GM23338 (cell line): ENCODE data around the gene PYGO1. TPM values are rescaled to one million over a fixed set of nuclear protein-coding genes. Genes with fewer than 3 reads are reported as not detected.
"Not testable (repeated sequence)": the region's sequence is repeated elsewhere in the genome, so short reads cannot be mapped to it uniquely, and the experiment has no call there.

Experiments
- ATAC-seq: fragments of 200-7000 bp; cut with Tn5 transposase; 3 replicates; pipeline ENCODE4 v1.9.1; 2020
- DNase-seq: peaks from one replicate; pipeline ENCODE4 v3.0.0-alpha.2; 2015; ENCODE audit warnings: low spot score
- H2AFZ ChIP-seq: fragments of 200-600 bp; sonication (generic); 2 replicates; pipeline ENCODE4 v1.8.0; 2016; ENCODE audit warnings: antibody characterized with exemption, mild to moderate bottlenecking, moderate library complexity
- H3F3A ChIP-seq: fragments of 200-600 bp; sonication (generic); replicated peaks from 2 replicates; pipeline ENCODE4 v1.8.0; 2017; ENCODE audit warnings: antibody characterized with exemption, mixed run types, low read depth
- H3K27ac ChIP-seq: fragments of 200-600 bp; sonication (generic); 2 replicates; pipeline ENCODE4 v1.6.1; 2016; ENCODE audit warnings: low read depth
- H3K27me3 ChIP-seq: fragments of 200-600 bp; sonication (generic); 2 replicates; pipeline ENCODE4 v1.8.0; 2016; ENCODE audit warnings: mild to moderate bottlenecking, mixed run types, moderate library complexity; ENCODE audit not compliant: insufficient read depth
- H3K36me3 ChIP-seq: fragments of 200-600 bp; sonication (generic); 2 replicates; pipeline ENCODE4 v1.8.0; 2016; ENCODE audit warnings: mild to moderate bottlenecking; ENCODE audit not compliant: insufficient read depth
- H3K4me1 ChIP-seq: fragments of 200-600 bp; sonication (generic); 2 replicates; pipeline ENCODE4 v1.8.0; 2016; ENCODE audit warnings: mild to moderate bottlenecking, moderate library complexity; ENCODE audit not compliant: insufficient read depth
- H3K4me2 ChIP-seq: fragments of 200-600 bp; sonication (generic); 2 replicates; pipeline ENCODE4 v1.7.1; 2017; ENCODE audit warnings: mixed run types
- H3K4me3 ChIP-seq: fragments of 200-600 bp; sonication (generic); 2 replicates; pipeline ENCODE4 v1.6.1; 2016; ENCODE audit warnings: mixed run types
- H3K79me2 ChIP-seq: fragments of 200-600 bp; sonication (generic); replicated peaks from 2 replicates; pipeline ENCODE4 v1.8.0; 2017; ENCODE audit warnings: mild to moderate bottlenecking; ENCODE audit not compliant: insufficient read depth
- H3K9me2 ChIP-seq: fragments of 200-600 bp; sonication (generic); 2 replicates; pipeline ENCODE4 v1.8.0; 2017; ENCODE audit not compliant: insufficient read depth
- H4K20me1 ChIP-seq: fragments of 200-600 bp; sonication (generic); replicated peaks from 2 replicates; pipeline ENCODE4 v1.8.0; 2017; ENCODE audit warnings: mild to moderate bottlenecking; ENCODE audit not compliant: insufficient read depth
- H3K27ac Mint-ChIP-seq: 2 replicates; pipeline ENCODE4 v1.8.0; 2020; ENCODE audit warnings: inconsistent platforms, mild to moderate bottlenecking, moderate library complexity, mixed read lengths
- H3K27me3 Mint-ChIP-seq: 3 replicates; pipeline ENCODE4 v1.8.0; 2022; ENCODE audit warnings: low read depth, mild to moderate bottlenecking, moderate library complexity, mixed read lengths, inconsistent platforms; ENCODE audit not compliant: insufficient read depth, poor library complexity
- H3K36me3 Mint-ChIP-seq: 3 replicates; pipeline ENCODE4 v1.8.0; 2021; ENCODE audit warnings: low read depth, mild to moderate bottlenecking, inconsistent platforms, moderate library complexity, mixed read lengths
- H3K4me1 Mint-ChIP-seq: 3 replicates; pipeline ENCODE4 v1.8.0; 2020; ENCODE audit warnings: mild to moderate bottlenecking, inconsistent platforms, mixed read lengths
- H3K4me3 Mint-ChIP-seq: 3 replicates; pipeline ENCODE4 v1.8.0; 2021; ENCODE audit warnings: moderate library complexity, mild to moderate bottlenecking, inconsistent platforms, mixed read lengths
- H3K9me3 Mint-ChIP-seq: 3 replicates; pipeline ENCODE4 v1.8.0; 2020; ENCODE audit warnings: moderate library complexity, mild to moderate bottlenecking, inconsistent platforms, mixed read lengths
- CTCF ChIP-seq, 2 experiments: fragments of 200-600 bp in 1 of 2; sonication (generic) in 1 of 2; conservative IDR thresholded peaks; 2 replicates each; pipeline versions ENCODE4 v1.5.1 to v1.6.1; 2016 to 2017; ENCODE audit warnings: antibody characterized with exemption in 2 of 2, low read depth in 2 of 2, mild to moderate bottlenecking in 2 of 2, moderate library complexity in 1 of 2
- EZH2 ChIP-seq: fragments of 200-600 bp; sonication (generic); IDR thresholded peaks from one replicate; pipeline ENCODE4 v1.8.0; 2017; ENCODE audit warnings: antibody characterized with exemption, mild to moderate bottlenecking, low read depth; ENCODE audit not compliant: unreplicated experiment
- JUNB ChIP-seq: IDR thresholded peaks from one replicate; pipeline ENCODE4 v1.6.1; 2016; ENCODE audit warnings: antibody characterized with exemption; ENCODE audit not compliant: unreplicated experiment
- STAT1 ChIP-seq: IDR thresholded peaks from one replicate; pipeline ENCODE4 v1.6.1; 2016; ENCODE audit warnings: antibody characterized with exemption; ENCODE audit not compliant: unreplicated experiment
- polyA plus RNA-seq: library from polyadenylated mRNA; unstranded; fragments of >200 nt; fragmentation: Nextera tagmentation; extraction: Ambion mirVana; gene quantifications from 2 replicates; pipeline ENCODE4 v1.2.1, GENCODE V29; 2016
- total RNA-seq: library from RNA; depleted of rRNA; stranded (reverse); fragments of >200 nt; shearing (Covaris generic); gene quantifications from 2 replicates; pipeline ENCODE4 v1.2.3, GENCODE V29; 2014
- TF ChIP-seq, protein P1 (sequence below): fragments of 250-450 bp; sonication (Bioruptor Pico); IDR thresholded peaks from 2 replicates; pipeline ENCODE4 v1.5.0; 2020; ENCODE audit warnings: mild to moderate bottlenecking, moderate library complexity

The PYGO1 gene
- total and polyA plus RNA-seq, 2 experiments from 2014 or later: 0.18 to 0.52 TPM

DNA sequence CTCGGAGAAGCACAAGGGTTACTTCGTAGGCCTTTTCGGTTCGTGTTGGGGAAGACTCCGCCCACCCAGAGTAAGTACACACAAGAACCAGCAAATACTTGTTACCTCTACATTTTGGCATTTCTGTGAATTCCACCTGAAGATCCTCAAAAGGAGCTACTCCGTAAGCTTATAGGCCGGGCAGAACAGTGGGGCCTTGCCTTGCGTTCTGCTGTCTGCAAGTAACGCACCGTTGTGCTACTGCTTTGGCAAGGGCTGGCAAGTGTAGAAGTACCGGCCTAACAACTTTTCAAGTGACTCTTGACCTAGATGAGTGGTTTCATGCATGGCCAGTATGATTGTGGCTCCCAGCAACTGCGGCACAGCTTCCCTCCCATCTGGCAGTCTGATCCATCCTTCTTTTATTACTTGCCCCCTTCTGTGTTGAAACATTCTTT, 73.7 kb downstream of the PYGO1 start (continued):
- TF ChIP-seq, protein P1, sequence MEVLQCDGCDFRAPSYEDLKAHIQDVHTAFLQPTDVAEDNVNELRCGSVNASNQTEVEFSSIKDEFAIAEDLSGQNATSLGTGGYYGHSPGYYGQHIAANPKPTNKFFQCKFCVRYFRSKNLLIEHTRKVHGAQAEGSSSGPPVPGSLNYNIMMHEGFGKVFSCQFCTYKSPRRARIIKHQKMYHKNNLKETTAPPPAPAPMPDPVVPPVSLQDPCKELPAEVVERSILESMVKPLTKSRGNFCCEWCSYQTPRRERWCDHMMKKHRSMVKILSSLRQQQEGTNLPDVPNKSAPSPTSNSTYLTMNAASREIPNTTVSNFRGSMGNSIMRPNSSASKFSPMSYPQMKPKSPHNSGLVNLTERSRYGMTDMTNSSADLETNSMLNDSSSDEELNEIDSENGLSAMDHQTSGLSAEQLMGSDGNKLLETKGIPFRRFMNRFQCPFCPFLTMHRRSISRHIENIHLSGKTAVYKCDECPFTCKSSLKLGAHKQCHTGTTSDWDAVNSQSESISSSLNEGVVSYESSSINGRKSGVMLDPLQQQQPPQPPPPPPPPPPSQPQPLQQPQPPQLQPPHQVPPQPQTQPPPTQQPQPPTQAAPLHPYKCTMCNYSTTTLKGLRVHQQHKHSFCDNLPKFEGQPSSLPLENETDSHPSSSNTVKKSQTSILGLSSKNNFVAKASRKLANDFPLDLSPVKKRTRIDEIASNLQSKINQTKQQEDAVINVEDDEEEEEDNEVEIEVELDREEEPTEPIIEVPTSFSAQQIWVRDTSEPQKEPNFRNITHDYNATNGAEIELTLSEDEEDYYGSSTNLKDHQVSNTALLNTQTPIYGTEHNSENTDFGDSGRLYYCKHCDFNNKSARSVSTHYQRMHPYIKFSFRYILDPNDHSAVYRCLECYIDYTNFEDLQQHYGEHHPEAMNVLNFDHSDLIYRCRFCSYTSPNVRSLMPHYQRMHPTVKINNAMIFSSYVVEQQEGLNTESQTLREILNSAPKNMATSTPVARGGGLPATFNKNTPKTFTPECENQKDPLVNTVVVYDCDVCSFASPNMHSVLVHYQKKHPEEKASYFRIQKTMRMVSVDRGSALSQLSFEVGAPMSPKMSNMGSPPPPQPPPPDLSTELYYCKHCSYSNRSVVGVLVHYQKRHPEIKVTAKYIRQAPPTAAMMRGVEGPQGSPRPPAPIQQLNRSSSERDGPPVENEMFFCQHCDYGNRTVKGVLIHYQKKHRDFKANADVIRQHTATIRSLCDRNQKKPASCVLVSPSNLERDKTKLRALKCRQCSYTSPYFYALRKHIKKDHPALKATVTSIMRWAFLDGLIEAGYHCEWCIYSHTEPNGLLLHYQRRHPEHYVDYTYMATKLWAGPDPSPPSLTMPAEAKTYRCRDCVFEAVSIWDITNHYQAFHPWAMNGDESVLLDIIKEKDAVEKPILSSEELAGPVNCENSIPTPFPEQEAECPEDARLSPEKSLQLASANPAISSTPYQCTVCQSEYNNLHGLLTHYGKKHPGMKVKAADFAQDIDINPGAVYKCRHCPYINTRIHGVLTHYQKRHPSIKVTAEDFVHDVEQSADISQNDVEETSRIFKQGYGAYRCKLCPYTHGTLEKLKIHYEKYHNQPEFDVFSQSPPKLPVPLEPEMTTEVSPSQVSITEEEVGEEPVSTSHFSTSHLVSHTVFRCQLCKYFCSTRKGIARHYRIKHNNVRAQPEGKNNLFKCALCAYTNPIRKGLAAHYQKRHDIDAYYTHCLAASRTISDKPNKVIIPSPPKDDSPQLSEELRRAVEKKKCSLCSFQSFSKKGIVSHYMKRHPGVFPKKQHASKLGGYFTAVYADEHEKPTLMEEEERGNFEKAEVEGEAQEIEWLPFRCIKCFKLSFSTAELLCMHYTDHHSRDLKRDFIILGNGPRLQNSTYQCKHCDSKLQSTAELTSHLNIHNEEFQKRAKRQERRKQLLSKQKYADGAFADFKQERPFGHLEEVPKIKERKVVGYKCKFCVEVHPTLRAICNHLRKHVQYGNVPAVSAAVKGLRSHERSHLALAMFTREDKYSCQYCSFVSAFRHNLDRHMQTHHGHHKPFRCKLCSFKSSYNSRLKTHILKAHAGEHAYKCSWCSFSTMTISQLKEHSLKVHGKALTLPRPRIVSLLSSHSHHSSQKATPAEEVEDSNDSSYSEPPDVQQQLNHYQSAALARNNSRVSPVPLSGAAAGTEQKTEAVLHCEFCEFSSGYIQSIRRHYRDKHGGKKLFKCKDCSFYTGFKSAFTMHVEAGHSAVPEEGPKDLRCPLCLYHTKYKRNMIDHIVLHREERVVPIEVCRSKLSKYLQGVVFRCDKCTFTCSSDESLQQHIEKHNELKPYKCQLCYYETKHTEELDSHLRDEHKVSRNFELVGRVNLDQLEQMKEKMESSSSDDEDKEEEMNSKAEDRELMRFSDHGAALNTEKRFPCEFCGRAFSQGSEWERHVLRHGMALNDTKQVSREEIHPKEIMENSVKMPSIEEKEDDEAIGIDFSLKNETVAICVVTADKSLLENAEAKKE (CRISPR knock-in tag): no peak
- TF ChIP-seq EZH2 (no peak), JUNB (no peak), CTCF (conservative IDR thresholded peaks at IDR 0.05; ENCODE audit: low read depth in 2 of 2) (no peak), STAT1 (no peak)

DNA sequence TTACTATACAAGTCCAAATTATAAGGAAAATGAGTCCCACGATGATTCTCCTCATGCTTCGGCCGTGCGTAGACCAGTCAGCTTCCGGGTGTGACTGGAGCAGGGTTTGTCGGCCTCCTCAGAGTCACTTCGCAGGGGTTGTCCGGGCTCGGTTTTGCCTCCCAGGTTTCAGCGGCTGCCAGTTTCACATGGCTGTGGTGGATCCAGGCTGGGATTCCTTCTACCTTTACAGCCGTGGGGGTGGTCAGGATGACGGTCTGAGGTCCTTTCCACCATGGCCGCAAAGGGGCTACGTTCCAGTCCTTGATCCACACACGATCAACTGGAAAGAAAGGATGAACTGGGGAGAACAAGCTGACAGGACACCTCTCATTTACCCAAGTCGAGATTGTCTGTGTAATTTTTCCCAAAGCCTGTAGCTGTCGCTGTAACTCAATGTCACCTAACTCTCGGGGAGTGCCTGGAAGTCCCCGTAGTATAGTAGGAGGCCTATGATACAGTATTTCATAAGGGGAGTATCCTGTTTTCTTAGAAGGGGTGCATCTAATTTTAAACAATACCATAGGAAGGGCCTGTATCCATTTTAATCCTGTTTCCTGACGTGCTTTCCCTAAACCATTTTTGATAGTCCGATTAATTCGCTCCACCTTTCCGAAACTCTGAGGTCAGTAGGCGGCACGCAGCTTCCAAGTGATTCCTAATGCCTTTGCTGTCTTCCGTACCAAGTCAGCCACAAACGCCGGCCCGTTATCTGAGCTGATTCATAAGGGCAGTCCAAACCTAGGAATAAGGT, 74.3 kb downstream of the PYGO1 start:
- H3K27ac Mint-ChIP-seq: not testable (repeated sequence)

More for the DNA sequence above, 74.3 kb downstream of the PYGO1 start:
- H3K4me2 ChIP-seq, H3K79me2 ChIP-seq, ATAC-seq, H3K27ac ChIP-seq, H3F3A ChIP-seq, H4K20me1 ChIP-seq, H3K36me3 Mint-ChIP-seq, H3K4me1 Mint-ChIP-seq, H3K9me2 ChIP-seq, H3K4me3 ChIP-seq, H3K9me3 Mint-ChIP-seq, H3K4me1 ChIP-seq, H3K27me3 ChIP-seq, H3K36me3 ChIP-seq, H3K27me3 Mint-ChIP-seq, H3K4me3 Mint-ChIP-seq: not testable (repeated sequence)
- peak; percentile 68 to 73 for TF ChIP-seq CTCF (conservative IDR thresholded peaks at IDR 0.05; ENCODE audit: low read depth in 2 of 2)
- DNase-seq: peak; percentile 79
- H2AFZ ChIP-seq: peak overlapping the region; percentile 67; the same call in 1 of the 2 replicates
